HepG2 (cell line): Measurements from ENCODE around the gene LRRC45. TPM values are rescaled to one million over a fixed set of nuclear protein-coding genes. Genes with fewer than 3 reads are reported as not detected.

ENCODE experiments used
- AHR ChIP-seq: IDR thresholded peaks from 2 replicates; pipeline ENCODE4 v1.6.1; 2018; ENCODE audit warnings: missing genetic modification reagents, missing compliant biosample characterization
- CCAR2 ChIP-seq: fragments of 200-400 bp; formaldehyde crosslinking; optimal IDR thresholded peaks from 2 replicates; pipeline ENCODE3; 2018; ENCODE audit warnings: low read depth, mild to moderate bottlenecking, low read length, moderate library complexity
- CREM ChIP-seq, 2 experiments: sonication (generic) in 1 of 2; formaldehyde crosslinking in 1 of 2; IDR thresholded peaks; 2 replicates each; pipeline versions ENCODE4 v1.4.0 to v1.6.1; 2016 to 2020; ENCODE audit warnings: antibody characterized with exemption in 1 of 2, mild to moderate bottlenecking in 1 of 2, missing genetic modification reagents in 1 of 2
- EEA1 ChIP-seq: sonication (generic); formaldehyde crosslinking; IDR thresholded peaks from 2 replicates; pipeline ENCODE4 v1.5.1; 2020; ENCODE audit warnings: mild to moderate bottlenecking, missing genetic modification reagents, borderline replicate concordance
- ESRRA ChIP-seq: sonication (generic); formaldehyde crosslinking; IDR thresholded peaks from 2 replicates; pipeline ENCODE4 v1.5.1; 2020; ENCODE audit warnings: mild to moderate bottlenecking, low read depth, missing genetic modification reagents
- FOXJ3 ChIP-seq: sonication (generic); formaldehyde crosslinking; IDR thresholded peaks from 2 replicates; pipeline ENCODE4 v1.4.0; 2020; ENCODE audit warnings: missing genetic modification reagents, mild to moderate bottlenecking, borderline replicate concordance
- KDM4B ChIP-seq: sonication (generic); formaldehyde crosslinking; IDR thresholded peaks from 2 replicates; pipeline ENCODE4 v1.4.0; 2020; ENCODE audit warnings: missing genetic modification reagents
- KLF16 ChIP-seq, 2 experiments: sonication (generic) in 1 of 2; formaldehyde crosslinking in 1 of 2; IDR thresholded peaks; 2 replicates each; pipeline versions ENCODE4 v1.6.1 to v1.8.0; 2016 to 2023; ENCODE audit warnings: missing genetic modification reagents in 2 of 2, missing compliant biosample characterization in 1 of 2
- NFE2L1 ChIP-seq: sonication (generic); formaldehyde crosslinking; IDR thresholded peaks from 2 replicates; pipeline ENCODE4 v1.4.0; 2020; ENCODE audit warnings: missing genetic modification reagents, mild to moderate bottlenecking, borderline replicate concordance
- RBAK ChIP-seq: sonication (generic); formaldehyde crosslinking; IDR thresholded peaks from 2 replicates; pipeline ENCODE4 v1.5.1; 2020; ENCODE audit warnings: mild to moderate bottlenecking, missing genetic modification reagents
- SAP130 ChIP-seq: IDR thresholded peaks from 2 replicates; pipeline ENCODE4 v1.6.1; 2016; ENCODE audit warnings: low read depth
- SIX1 ChIP-seq: sonication (generic); formaldehyde crosslinking; IDR thresholded peaks from 2 replicates; pipeline ENCODE4 v1.4.0; 2020; ENCODE audit warnings: missing genetic modification reagents, borderline replicate concordance
- TEAD2 ChIP-seq: sonication (generic); formaldehyde crosslinking; IDR thresholded peaks from 2 replicates; pipeline ENCODE4 v1.9.0; 2021; ENCODE audit warnings: missing genetic modification reagents
- ZFP1 ChIP-seq: IDR thresholded peaks from 2 replicates; pipeline ENCODE4 v1.6.1; 2016
- ZMAT3 ChIP-seq: sonication (generic); formaldehyde crosslinking; conservative IDR thresholded peaks from 2 replicates; pipeline ENCODE4 v1.7.0; 2021; ENCODE audit warnings: missing genetic modification reagents
- ZNF136 ChIP-seq: sonication (generic); formaldehyde crosslinking; IDR thresholded peaks from 2 replicates; pipeline ENCODE4 v1.8.1; 2022; ENCODE audit warnings: low read depth, mild to moderate bottlenecking, moderate library complexity, missing genetic modification reagents
- ZNF264 ChIP-seq: sonication (generic); formaldehyde crosslinking; IDR thresholded peaks from 2 replicates; pipeline ENCODE4 v1.4.0; 2020; ENCODE audit warnings: missing genetic modification reagents
- ZNF34 ChIP-seq: sonication (generic); formaldehyde crosslinking; IDR thresholded peaks from 2 replicates; pipeline ENCODE4 v1.4.0; 2020; ENCODE audit warnings: mild to moderate bottlenecking, missing genetic modification reagents, borderline replicate concordance
- ZNF564 ChIP-seq: sonication (generic); formaldehyde crosslinking; IDR thresholded peaks from 2 replicates; pipeline ENCODE4 v1.8.1; 2023; ENCODE audit warnings: mild to moderate bottlenecking, missing genetic modification reagents
- ZNF577 ChIP-seq: sonication (generic); formaldehyde crosslinking; IDR thresholded peaks from 2 replicates; pipeline ENCODE4 v1.4.0; 2020; ENCODE audit warnings: mild to moderate bottlenecking, low read depth, missing genetic modification reagents, borderline replicate concordance
- ZNF775 ChIP-seq: sonication (generic); formaldehyde crosslinking; IDR thresholded peaks from 2 replicates; pipeline ENCODE4 v1.4.0; 2020; ENCODE audit warnings: missing genetic modification reagents, mild to moderate bottlenecking, moderate library complexity, borderline replicate concordance
- polyA plus RNA-seq, 8 experiments: library from polyadenylated mRNA; depleted of rRNA in 3 of 8; stranded (reverse) in 7 of 8; unstranded in 1 of 8; fragments of >200 nt; fragmentation: Illumina TruSeq in 4 of 8; extraction: Trizol in 4 of 8; gene quantifications; 2 replicates each; pipeline versions ENCODE4 v1.2.1 to v1.2.3, GENCODE V29; 2011 to 2016; ENCODE audit warnings: low read depth in 4 of 8, missing spikeins in 1 of 8, mixed read lengths in 1 of 8; ENCODE audit not compliant: insufficient read depth in 1 of 8
- total RNA-seq, 5 experiments: library from RNA; depleted of rRNA; stranded (reverse); fragments of >200 nt; fragmentation: Illumina TruSeq; extraction: Trizol; gene quantifications; 2 replicates each; pipeline ENCODE4 v1.2.3, GENCODE V29; 2016; ENCODE audit warnings: low read depth in 1 of 5
- TF ChIP-seq, protein P1 (sequence below), 2 experiments: sonication (generic) in 1 of 2; formaldehyde crosslinking in 1 of 2; IDR thresholded peaks; 2 replicates each; pipeline versions ENCODE4 v1.4.0 to v1.6.1; 2018 to 2020; ENCODE audit warnings: missing genetic modification reagents in 2 of 2, borderline replicate concordance in 1 of 2, low read depth in 1 of 2, mild to moderate bottlenecking in 1 of 2, missing biosample characterization in 1 of 2
- TF ChIP-seq, protein P2 (sequence below): sonication (generic); formaldehyde crosslinking; IDR thresholded peaks from 2 replicates; pipeline ENCODE4 v1.8.1; 2022; ENCODE audit warnings: low read depth, mild to moderate bottlenecking, missing genetic modification reagents
- TF ChIP-seq, protein P3 (sequence below): sonication (generic); formaldehyde crosslinking; IDR thresholded peaks from 2 replicates; pipeline ENCODE4 v1.4.0; 2020; ENCODE audit warnings: missing genetic modification reagents

Gene LRRC45
- total and polyA plus RNA-seq, 2 of the 13 experiments (the other 11 are each of a cell fraction or from before 2014, with no cell fraction given): 11.6 to 48.1 TPM

DNA sequence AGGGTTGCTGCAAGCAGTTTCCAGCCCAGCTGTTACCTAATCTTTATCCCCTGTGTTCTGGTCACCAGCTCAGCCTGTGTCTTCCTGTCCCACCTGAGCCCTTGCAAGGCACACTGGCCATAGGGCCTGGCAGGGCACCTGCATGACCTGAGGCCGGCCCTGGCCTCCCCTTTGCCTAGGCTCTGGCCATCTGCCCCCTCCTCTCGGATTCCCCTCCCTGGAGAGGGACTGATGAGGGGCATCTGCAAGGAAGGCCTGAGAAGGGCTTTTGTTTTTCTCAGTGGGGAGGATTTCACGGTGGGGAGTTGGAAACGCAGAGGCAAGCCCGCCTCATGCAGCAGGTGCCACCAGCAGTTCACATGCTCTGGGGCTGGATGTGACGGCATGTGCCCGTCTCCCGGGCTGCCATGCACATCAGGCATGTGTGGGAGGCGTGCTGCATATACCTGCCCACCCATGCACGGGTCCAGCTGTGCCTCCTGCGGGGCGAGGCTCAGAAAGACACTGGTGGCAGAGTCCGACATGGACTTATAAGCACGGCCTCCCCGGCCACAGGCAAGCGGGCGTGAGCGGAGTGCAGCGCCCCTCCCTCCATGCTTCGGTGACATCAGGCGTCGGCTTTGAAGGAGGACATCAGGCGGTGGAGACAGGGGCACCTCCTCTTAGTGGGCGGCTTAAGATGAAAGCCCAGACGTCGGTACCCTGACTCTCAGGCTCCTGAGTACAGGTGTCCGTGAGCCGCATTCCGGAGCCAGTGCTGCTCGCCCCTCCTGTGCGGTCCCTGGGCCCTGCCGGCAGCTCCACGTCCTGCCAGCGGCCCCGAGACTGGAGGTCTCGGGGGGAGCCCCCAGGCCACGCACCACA is 29.1 kb upstream of the LRRC45 start (continued):
- peak; percentile 28; the same call in 1 of the 2 replicates for TF ChIP-seq ZNF34
- no peak for TF ChIP-seq TEAD2 (CRISPR knock-in tag)
- peak; percentile 35; the same call in 1 of the 2 replicates for TF ChIP-seq ZMAT3 (CRISPR knock-in tag)
- TF ChIP-seq FOXJ3: no peak
- TF ChIP-seq, protein P1, sequence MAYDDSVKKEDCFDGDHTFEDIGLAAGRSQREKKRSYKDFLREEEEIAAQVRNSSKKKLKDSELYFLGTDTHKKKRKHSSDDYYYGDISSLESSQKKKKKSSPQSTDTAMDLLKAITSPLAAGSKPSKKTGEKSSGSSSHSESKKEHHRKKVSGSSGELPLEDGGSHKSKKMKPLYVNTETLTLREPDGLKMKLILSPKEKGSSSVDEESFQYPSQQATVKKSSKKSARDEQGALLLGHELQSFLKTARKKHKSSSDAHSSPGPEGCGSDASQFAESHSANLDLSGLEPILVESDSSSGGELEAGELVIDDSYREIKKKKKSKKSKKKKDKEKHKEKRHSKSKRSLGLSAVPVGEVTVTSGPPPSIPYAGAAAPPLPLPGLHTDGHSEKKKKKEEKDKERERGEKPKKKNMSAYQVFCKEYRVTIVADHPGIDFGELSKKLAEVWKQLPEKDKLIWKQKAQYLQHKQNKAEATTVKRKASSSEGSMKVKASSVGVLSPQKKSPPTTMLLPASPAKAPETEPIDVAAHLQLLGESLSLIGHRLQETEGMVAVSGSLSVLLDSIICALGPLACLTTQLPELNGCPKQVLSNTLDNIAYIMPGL (CRISPR knock-in tag; IDR thresholded peaks at IDR 0.05; ENCODE audit: borderline replicate concordance in 1 of 2, low read depth in 1 of 2): peak in 1 of 2 experiments; percentile 45; a peak in 2 of 4 replicates
- TF ChIP-seq ZNF564 (CRISPR knock-in tag): 0 out of 2 replicates have a peak, but pooled peaks have one; percentile 77
- TF ChIP-seq ZNF775 (CRISPR knock-in tag): no peak
- TF ChIP-seq NFE2L1 (CRISPR knock-in tag): peak; percentile 24; the same call in 1 of the 2 replicates
- TF ChIP-seq, protein P2, sequence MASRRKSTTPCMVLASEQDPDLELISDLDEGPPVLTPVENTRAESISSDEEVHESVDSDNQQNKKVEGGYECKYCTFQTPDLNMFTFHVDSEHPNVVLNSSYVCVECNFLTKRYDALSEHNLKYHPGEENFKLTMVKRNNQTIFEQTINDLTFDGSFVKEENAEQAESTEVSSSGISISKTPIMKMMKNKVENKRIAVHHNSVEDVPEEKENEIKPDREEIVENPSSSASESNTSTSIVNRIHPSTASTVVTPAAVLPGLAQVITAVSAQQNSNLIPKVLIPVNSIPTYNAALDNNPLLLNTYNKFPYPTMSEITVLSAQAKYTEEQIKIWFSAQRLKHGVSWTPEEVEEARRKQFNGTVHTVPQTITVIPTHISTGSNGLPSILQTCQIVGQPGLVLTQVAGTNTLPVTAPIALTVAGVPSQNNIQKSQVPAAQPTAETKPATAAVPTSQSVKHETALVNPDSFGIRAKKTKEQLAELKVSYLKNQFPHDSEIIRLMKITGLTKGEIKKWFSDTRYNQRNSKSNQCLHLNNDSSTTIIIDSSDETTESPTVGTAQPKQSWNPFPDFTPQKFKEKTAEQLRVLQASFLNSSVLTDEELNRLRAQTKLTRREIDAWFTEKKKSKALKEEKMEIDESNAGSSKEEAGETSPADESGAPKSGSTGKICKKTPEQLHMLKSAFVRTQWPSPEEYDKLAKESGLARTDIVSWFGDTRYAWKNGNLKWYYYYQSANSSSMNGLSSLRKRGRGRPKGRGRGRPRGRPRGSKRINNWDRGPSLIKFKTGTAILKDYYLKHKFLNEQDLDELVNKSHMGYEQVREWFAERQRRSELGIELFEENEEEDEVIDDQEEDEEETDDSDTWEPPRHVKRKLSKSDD (CRISPR knock-in tag): peak; percentile 76; the same call in 1 of the 2 replicates
- TF ChIP-seq RBAK (CRISPR knock-in tag): no peak
- TF ChIP-seq CREM (IDR thresholded peaks at IDR 0.05): no peak
- TF ChIP-seq CREM (CRISPR knock-in tag; IDR thresholded peaks at IDR 0.05): no peak
- no peak for TF ChIP-seq CCAR2
- no peak for TF ChIP-seq SIX1 (CRISPR knock-in tag)
- 0 out of 2 replicates have a peak, but pooled peaks have one; percentile 58 for TF ChIP-seq ZNF136
- peak; percentile 46 for TF ChIP-seq SAP130
- TF ChIP-seq ESRRA: peak; percentile 51; the same call in 1 of the 2 replicates
- no peak for TF ChIP-seq ZNF577 (CRISPR knock-in tag)
- no peak for TF ChIP-seq ZNF264 (CRISPR knock-in tag)
- TF ChIP-seq, protein P3, sequence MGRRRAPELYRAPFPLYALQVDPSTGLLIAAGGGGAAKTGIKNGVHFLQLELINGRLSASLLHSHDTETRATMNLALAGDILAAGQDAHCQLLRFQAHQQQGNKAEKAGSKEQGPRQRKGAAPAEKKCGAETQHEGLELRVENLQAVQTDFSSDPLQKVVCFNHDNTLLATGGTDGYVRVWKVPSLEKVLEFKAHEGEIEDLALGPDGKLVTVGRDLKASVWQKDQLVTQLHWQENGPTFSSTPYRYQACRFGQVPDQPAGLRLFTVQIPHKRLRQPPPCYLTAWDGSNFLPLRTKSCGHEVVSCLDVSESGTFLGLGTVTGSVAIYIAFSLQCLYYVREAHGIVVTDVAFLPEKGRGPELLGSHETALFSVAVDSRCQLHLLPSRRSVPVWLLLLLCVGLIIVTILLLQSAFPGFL (CRISPR knock-in tag): no peak
- no peak for TF ChIP-seq ZFP1 (CRISPR knock-in tag)
- peak in 1 of 2 experiments; percentile 13; a peak in 1 of 4 replicates for TF ChIP-seq KLF16 (CRISPR knock-in tag; IDR thresholded peaks at IDR 0.05)
- TF ChIP-seq EEA1: peak; percentile 58; the same call in 1 of the 2 replicates
- no peak for TF ChIP-seq KDM4B (CRISPR knock-in tag)
- no peak for TF ChIP-seq AHR
